Gastroesophageal sphincter (tissue), 4 donors: ENCODE data around the gene PTPN4. TPM values are rescaled to one million over a fixed set of nuclear protein-coding genes. Genes with fewer than 3 reads are reported as not detected.

Source experiments
- ATAC-seq: fragments of 150-250 bp; one replicate; pipeline ENCODE4 v1.9.1; 2016; ENCODE audit warnings: mild to moderate bottlenecking, moderate library complexity
- H3K27ac ChIP-seq, 4 donors: fragments of 200-600 bp; sonication (generic) in 3 of 4; 1 replicate in 3 of 4; 2 replicates in 1 of 4; pipeline ENCODE4 v1.5.1; 2016 to 2019
- H3K27me3 ChIP-seq: fragments of 200-600 bp; sonication (generic); one replicate; pipeline ENCODE4 v1.5.1; 2019
- H3K36me3 ChIP-seq, 2 donors: fragments of 200-600 bp; sonication (generic); one replicate each; pipeline ENCODE4 v1.5.1; 2019; ENCODE audit warnings: control low read depth in 1 of 2
- H3K4me1 ChIP-seq, 3 donors: fragments of 200-600 bp; sonication (generic); 1 replicate in 2 of 3; 2 replicates in 1 of 3; pipeline ENCODE4 v1.5.1; 2016 to 2019; ENCODE audit warnings: control low read depth in 2 of 3
- H3K4me3 ChIP-seq, 2 donors: fragments of 200-600 bp; sonication (generic); one replicate each; pipeline ENCODE4 v1.5.1; 2019; ENCODE audit warnings: mild to moderate bottlenecking in 1 of 2, moderate library complexity in 1 of 2
- H3K9me3 ChIP-seq, 3 donors: fragments of 200-600 bp; sonication (generic); one replicate each; pipeline ENCODE4 v1.5.1; 2017 to 2019; ENCODE audit warnings: control low read depth in 2 of 3
- CTCF ChIP-seq, 4 experiments: fragments of 200-600 bp in 2 of 4; fragments of 450-650 bp in 2 of 4; sonication (generic) in 1 of 4; IDR thresholded peaks; one replicate each; pipeline ENCODE4 v1.5.1; 2017 to 2019; ENCODE audit warnings: antibody characterized with exemption in 4 of 4, mild to moderate bottlenecking in 2 of 4, moderate library complexity in 2 of 4
- EP300 ChIP-seq: sonication (generic); formaldehyde crosslinking; IDR thresholded peaks from one replicate; pipeline ENCODE4 v1.6.1; 2017; ENCODE audit warnings: antibody characterized with exemption, mild to moderate bottlenecking
- POLR2A ChIP-seq, 2 donors: fragments of 450-650 bp; IDR thresholded peaks; one replicate each; pipeline ENCODE4 v1.6.1; 2017; ENCODE audit warnings: antibody characterized with exemption in 2 of 2, mild to moderate bottlenecking in 2 of 2, moderate library complexity in 1 of 2
- POLR2AphosphoS5 ChIP-seq: sonication (generic); formaldehyde crosslinking; IDR thresholded peaks from one replicate; pipeline ENCODE4 v1.6.1; 2017; ENCODE audit warnings: antibody characterized with exemption
- WGBS, 2 donors: methylation state at CpG; one replicate each; pipeline ENCODE4 v1.1.5; 2018; ENCODE audit warnings: low coverage in 1 of 2; 5-methylcytosine and 5-hydroxymethylcytosine counted together
- total RNA-seq, 4 donors: library from RNA; depleted of rRNA; stranded (reverse); fragments of >200 nt; gene quantifications; one replicate each; pipeline ENCODE4 v1.1.0, GENCODE V29; 2016

PTPN4 gene
- total RNA-seq, 4 donors from 2014 or later, result 15.6 to 50.1 (median 30.7) TPM

GRCh38 chr2:120005834-120006521 lies 246.3 kb downstream of the PTPN4 start:
- H3K9me3 ChIP-seq, result no peaks in the 10 kb centered on the region
- WGBS, 2 donors, result 77 to 94% methylated on average over 2 to 4 of the region's 11 CpGs
- ATAC-seq, result no peak
- H3K27ac ChIP-seq, result no peak overlapping the region
- TF ChIP-seq EP300, result no peak
- no peak for TF ChIP-seq CTCF (IDR thresholded peaks at IDR 0.05)
- no peak for TF ChIP-seq POLR2AphosphoS5
- TF ChIP-seq POLR2A (IDR thresholded peaks at IDR 0.05), result no peak
- H3K4me1 ChIP-seq, result no peaks in the 10 kb centered on the region
- H3K36me3 ChIP-seq, result no peaks in the 10 kb centered on the region
- H3K27me3 ChIP-seq, result no peaks in the 10 kb centered on the region
- no peak overlapping the region for H3K4me3 ChIP-seq

GRCh38 chr2:120007851-120008250 lies 248.1 kb downstream of the PTPN4 start:
- no peaks in the 10 kb centered on the region for H3K27me3 ChIP-seq
- H3K4me1 ChIP-seq, result peaks cover 0 to 10% (median 4%) of the 10 kb centered on the region in 3 donors
- H3K27ac ChIP-seq, result no peak overlapping the region
- WGBS, 2 donors, result 93 to 95% methylated on average over 4 of the region's 4 CpGs
- H3K36me3 ChIP-seq, result no peaks in the 10 kb centered on the region
- ATAC-seq, result no peak
- H3K9me3 ChIP-seq, result no peaks in the 10 kb centered on the region
- H3K4me3 ChIP-seq, result no peak overlapping the region
- TF ChIP-seq CTCF (IDR thresholded peaks at IDR 0.05) (no peak), POLR2A (IDR thresholded peaks at IDR 0.05) (no peak)

- 8 to 17% methylated on average over 6 to 8 of the region's 8 CpGs for WGBS, 2 donors
- Histone ChIP-seq H3K9me3 (no peaks in the 10 kb centered on the region), H3K4me1 (peaks cover 0 to 30% (median 4%) of the 10 kb centered on the region in 3 donors), H3K27ac (peak overlapping the region in 3 of 4 donors; percentile 77 to 96 (median 94)), H3K4me3 (peak overlapping the region; percentile 65 to 96), H3K36me3 (no peaks in the 10 kb centered on the region), H3K27me3 (no peaks in the 10 kb centered on the region)
- no peak for ATAC-seq
- no peak for TF ChIP-seq EP300
- no peak for TF ChIP-seq POLR2A (IDR thresholded peaks at IDR 0.05)
- TF ChIP-seq POLR2AphosphoS5, result no peak
- no peak for TF ChIP-seq CTCF (IDR thresholded peaks at IDR 0.05)
These were observed 252.6 kb downstream of the PTPN4 start for GRCh38 chr2:120012363-120012762.

GRCh38 chr2:120012771-120013596 lies 253.3 kb downstream of the PTPN4 start, which contains the start of gene EPB41L5:
Gene EPB41L5 (plus strand): TSS chr2:120013077. CDS start chr2:120019085, 6,008 bp downstream.
- peak; percentile 96 for ATAC-seq
- Histone ChIP-seq H3K4me1 (peaks cover 0 to 30% (median 4%) of the 10 kb centered on the region in 3 donors), H3K27me3 (no peaks in the 10 kb centered on the region), H3K27ac (peak within 1 kb of the TSS; percentile 52 to 96 (median 86)), H3K9me3 (no peaks in the 10 kb centered on the region), H3K36me3 (no peaks in the 10 kb centered on the region), H3K4me3 (peak within 1 kb of the TSS; percentile 65 to 96)
- WGBS, 2 donors, result 0% methylated on average over 7 of the region's 104 CpGs; no CpG with 5 or more reads in 1 of the 2 donors
- TF ChIP-seq CTCF (IDR thresholded peaks at IDR 0.05) (peak in 1 of 4 experiments; percentile 33), POLR2AphosphoS5 (peak; percentile 61), EP300 (no peak), POLR2A (IDR thresholded peaks at IDR 0.05) (peak; percentile 59 to 67)
